Heart left ventricle (tissue), 13 donors: ENCODE results near the gene FAM184A.
"Not testable (repeated sequence)": the region's sequence is repeated elsewhere in the genome, so short reads cannot be mapped to it uniquely, and the experiment has no call there.

Experiments used
- POLR2A ChIP-seq, 2 donors: fragments of 450-650 bp; IDR thresholded peaks; one replicate each; pipeline ENCODE4 v1.6.1; 2017; ENCODE audit warnings: antibody characterized with exemption in 2 of 2, mild to moderate bottlenecking in 2 of 2, moderate library complexity in 2 of 2
- TF ChIP-seq, protein P1 (sequence below), 12 donors: fragments of 200-600 bp; sonication (generic) in 4 of 12; IDR thresholded peaks; one replicate each; pipeline versions ENCODE4 v1.5.0 to v1.8.0; 2018 to 2022; ENCODE audit warnings: antibody characterized with exemption in 12 of 12, mild to moderate bottlenecking in 5 of 12
- donor health status: ischemic (EF 13 %, LVEDD 7.1; RV severe dilation, severe dysfunction).
- donor health status: DM: no; HTN: yes; CAD: no.
- donor health status: DM: no; HTN: no; CAD: no.
- donor health status: ischemic (EF 25% LVEDD 6.9; RV normal size, moderate dysfunction).
- donor health status: ischemic (EF 25% LVEDD 5.7; RV mildly dilated, moderate dysfunction).
- donor health status: ischemic (EF 35%, LVEDD 5.7; RV mildly dilated, moderate dysfunction).
- donor health status: nonischemic (EF 11% LVEDD 7.7; RV severe dilation, severe dysfunction).
- donor health status: DM: yes; HTN: yes; CAD: no.
- donor health status: PGD.
- donor health status: ischemic (EF 29% LVEDD 5.4; RV normal size, mild dysfunction).
- donor health status: nonischemic (EF 23%, LVEDD 6.1; RV moderate dilation, normal function).

DNA sequence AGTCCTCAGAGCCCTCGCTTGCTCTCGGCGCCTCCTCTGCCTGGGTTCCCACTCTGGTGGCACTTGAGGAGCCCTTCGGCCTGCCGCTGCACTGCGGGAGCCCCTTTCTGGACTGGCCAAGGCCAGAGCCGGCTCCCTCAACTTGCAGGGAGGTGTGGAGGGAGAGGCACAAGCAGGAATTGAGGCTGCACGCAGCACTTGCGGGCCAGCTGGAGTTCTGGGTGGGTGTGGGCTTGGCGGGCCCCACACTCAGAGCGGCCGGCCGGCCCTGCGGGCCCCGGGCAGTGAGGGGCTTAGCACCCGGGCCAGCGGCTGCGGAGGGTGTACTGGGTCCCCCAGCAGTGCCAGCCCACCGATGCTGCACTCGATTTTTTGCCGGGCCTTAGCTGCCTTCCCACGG is 63.3 kb downstream of the FAM184A start:
- TF ChIP-seq, protein P1, sequence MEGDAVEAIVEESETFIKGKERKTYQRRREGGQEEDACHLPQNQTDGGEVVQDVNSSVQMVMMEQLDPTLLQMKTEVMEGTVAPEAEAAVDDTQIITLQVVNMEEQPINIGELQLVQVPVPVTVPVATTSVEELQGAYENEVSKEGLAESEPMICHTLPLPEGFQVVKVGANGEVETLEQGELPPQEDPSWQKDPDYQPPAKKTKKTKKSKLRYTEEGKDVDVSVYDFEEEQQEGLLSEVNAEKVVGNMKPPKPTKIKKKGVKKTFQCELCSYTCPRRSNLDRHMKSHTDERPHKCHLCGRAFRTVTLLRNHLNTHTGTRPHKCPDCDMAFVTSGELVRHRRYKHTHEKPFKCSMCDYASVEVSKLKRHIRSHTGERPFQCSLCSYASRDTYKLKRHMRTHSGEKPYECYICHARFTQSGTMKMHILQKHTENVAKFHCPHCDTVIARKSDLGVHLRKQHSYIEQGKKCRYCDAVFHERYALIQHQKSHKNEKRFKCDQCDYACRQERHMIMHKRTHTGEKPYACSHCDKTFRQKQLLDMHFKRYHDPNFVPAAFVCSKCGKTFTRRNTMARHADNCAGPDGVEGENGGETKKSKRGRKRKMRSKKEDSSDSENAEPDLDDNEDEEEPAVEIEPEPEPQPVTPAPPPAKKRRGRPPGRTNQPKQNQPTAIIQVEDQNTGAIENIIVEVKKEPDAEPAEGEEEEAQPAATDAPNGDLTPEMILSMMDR (IDR thresholded peaks at IDR 0.05): not testable (repeated sequence)
- not testable (repeated sequence) for TF ChIP-seq POLR2A (IDR thresholded peaks at IDR 0.05)
